GM18520 (cell line): ENCODE results near the gene ZNF598.
"Not testable (repeated sequence)": the region's sequence is repeated elsewhere in the genome, so short reads cannot be mapped to it uniquely, and the experiment has no call there.

ENCODE experiments used
- ATAC-seq: cut with Tn5 transposase; IDR thresholded peaks from one replicate; pipeline ENCODE4 v1.9.1; 2021; ENCODE audit not compliant: unreplicated experiment

Gene ZNF598

GRCh38 chr16:2040787-2041522 is 31.3 kb upstream of the ZNF598 start:
- ATAC-seq = no peak

DNA sequence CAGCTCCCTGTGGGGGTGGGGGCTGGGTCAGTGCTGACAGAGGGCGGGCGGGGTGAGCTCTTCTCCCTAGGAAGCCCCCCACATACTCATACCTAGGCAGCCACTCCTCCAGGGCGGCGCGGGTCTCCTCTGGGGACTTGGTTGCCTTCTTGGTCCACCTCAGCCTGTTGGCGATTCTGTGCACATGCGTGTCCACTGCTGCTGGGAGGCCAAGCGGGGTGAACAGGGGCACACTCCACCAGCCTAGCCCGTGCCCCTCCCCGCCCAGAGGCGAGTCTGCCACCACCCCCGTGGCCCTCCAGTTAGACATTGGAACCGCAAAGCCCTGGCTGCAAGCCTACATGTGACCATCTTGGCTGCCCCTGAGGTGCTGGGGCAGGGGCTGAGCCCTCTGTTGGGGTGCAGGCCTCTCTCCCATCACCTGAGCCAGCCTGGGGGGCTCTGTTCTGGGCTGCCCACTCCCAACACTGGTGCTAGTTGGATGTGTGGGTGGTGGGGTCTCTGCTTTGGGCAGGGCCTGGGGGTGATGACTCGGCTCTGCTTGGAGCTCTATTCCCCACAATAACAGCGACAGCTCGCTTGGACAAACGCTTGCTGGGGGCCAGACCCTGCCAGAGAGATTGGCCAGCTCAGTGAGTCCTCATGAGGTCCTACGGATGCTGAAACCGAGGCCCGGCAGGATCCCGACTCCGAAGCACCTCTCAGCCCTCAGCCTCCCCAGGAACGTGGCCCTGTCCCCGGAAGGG is 30.6 kb upstream of the ZNF598 start:
- ATAC-seq = no peak

DNA sequence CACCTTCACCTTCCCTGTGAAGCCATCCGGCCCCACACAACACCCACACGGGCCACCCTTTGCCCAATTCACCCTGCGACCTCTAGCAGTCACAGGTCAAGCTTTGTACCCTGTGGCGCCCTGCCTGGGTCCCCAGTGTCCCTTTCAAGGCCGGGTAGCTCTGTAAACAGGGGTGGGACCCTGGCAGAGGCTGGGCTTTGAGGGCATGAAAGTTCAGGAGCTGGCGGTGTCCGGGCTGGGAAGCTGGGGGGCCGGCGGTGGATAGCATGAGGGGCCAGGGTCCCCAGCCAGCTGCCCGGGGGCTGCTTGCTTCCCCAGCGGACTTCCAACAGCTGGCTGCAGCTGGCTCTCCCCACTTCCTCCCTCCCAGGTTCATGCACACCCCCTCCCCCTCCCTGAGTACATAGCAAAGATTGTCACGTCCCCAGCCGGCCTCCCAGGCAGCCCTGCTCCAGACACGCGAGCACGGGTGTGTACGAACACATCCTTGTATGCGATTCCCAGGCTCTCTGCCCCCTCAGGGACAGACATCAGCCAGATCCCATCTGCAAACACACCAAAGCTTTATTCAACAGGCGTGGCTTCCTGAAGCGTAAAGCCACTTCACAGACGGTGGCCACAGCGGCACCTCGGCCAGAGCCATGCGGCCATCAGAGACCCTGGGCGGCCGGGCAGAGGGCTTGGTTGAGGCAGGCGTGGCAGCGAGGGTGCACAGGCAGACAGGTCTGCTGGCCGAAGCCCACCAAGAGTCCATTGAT is 29.8 kb upstream of the ZNF598 start:
- ATAC-seq = no peak

DNA sequence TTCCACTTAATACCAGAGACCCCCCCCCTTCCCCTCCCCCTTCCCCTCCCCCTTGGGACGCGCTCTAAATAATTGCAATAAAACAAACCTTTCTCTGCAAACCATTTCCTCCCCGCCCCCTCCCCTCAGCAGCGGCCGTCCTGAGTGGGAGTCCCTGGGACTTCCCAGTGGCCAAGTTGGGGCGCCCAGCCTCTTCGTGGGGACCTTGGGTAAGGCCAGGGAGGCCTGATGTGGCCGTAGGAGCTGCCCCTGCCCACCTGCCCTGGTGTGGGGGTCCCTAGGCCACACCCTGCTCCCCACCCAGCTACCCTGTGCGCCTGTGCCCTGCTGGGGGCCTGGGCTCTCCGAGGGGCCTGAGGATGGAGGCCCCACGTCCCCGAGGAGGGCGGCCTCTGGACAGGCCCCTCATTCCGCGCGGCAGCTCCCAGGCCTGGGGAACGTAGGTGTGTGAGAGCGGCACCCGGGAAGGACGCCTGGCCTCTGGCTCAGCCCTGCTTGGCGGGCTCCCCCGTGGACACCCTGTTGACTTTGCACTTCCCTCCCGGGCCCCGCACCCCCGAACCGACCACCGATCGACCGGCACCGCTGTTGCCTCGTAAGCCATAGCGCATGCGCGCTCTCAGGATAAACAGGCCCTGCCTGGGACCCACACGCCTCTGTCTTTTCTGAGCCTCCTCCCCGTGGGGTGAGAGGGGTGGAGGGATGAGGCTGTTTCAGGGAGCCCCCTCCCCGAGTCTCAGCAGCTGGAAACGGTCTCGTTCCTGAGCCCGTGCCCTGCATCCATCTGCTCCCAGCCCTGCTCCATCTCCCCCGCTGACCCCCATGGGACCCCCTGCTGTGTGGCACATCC is 29.0 kb upstream of the ZNF598 start:
- no peak for ATAC-seq

DNA sequence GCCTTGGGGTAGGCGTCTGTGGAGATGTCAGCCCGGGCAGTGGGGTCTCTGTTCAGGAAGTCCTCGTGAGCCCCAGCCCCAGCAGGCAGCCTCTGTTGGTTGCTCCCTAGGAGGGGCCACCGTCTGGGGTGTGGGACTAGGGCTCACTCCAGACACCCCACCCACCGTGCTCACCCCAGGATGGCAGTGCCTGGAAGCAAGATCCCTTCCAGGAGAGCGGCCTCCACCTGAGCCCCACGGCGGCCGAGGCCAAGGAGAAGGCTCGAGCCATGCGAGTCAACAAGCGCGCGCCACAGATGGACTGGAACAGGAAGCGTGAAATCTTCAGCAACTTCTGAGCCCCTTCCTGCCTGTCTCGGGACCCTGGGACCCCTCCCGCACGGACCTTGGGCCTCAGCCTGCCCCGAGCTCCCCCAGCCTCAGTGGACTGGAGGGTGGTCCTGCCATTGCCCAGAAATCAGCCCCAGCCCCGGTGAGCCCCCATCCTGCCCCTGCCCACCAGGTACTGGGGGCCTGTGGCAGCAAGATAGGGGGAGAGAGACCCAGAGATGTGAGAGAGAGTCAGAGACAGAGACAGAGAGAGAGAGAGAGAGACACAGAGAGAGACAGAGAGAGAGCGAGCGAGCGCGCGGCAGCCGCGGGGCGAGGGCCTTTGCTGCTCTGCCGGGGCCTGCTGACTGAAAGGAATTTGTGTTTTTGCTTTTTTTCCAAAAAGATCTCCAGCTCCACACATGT is 28.2 kb upstream of the ZNF598 start:
- ATAC-seq = no peak

GRCh38 chr16:2037115-2037514 is 27.5 kb upstream of the ZNF598 start:
- ATAC-seq = no peak

GRCh38 chr16:2036200-2036966 is 26.8 kb upstream of the ZNF598 start:
- no peak for ATAC-seq

GRCh38 chr16:2035431-2036199 is 26.0 kb upstream of the ZNF598 start:
- no peak for ATAC-seq

GRCh38 chr16:2034696-2035430 is 25.2 kb upstream of the ZNF598 start:
- no peak for ATAC-seq

DNA sequence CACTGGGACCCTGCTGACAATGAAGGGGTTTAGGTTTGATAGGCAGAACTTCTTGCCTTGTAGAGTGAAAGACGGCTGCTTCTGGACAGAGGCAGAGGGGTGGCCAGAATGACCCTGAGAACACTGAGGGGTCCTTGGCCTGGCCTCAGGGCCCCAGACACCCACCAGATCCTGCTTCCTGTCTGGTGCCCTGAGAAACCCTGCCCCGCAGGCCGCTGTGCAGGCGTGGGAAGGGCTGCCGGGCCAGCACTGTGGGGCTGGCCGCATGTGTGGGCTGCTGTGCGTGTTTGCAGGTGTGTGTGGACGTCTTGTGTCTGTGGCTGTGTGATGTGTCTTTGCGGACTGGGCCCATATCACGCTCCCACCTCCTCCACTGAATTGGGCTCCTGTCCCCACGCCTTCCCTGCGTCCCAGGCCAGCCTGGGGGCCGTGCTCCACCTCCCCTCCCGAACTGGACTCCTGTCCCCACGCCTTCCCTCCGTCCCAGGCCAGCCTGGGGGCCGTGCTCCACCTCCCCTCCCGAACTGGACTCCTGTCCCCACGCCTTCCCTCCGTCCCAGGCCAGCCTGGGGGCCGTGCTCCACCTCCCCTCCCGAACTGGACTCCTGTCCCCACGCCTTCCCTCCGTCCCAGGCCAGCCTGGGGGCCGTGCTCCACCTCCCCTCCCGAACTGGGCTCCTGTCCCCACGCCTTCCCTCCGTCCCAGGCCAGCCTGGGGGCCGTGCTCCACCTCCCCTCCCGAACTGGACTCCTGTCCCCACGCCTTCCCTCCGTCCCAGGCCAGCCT is 24.5 kb upstream of the ZNF598 start:
- not testable (repeated sequence) for ATAC-seq

DNA sequence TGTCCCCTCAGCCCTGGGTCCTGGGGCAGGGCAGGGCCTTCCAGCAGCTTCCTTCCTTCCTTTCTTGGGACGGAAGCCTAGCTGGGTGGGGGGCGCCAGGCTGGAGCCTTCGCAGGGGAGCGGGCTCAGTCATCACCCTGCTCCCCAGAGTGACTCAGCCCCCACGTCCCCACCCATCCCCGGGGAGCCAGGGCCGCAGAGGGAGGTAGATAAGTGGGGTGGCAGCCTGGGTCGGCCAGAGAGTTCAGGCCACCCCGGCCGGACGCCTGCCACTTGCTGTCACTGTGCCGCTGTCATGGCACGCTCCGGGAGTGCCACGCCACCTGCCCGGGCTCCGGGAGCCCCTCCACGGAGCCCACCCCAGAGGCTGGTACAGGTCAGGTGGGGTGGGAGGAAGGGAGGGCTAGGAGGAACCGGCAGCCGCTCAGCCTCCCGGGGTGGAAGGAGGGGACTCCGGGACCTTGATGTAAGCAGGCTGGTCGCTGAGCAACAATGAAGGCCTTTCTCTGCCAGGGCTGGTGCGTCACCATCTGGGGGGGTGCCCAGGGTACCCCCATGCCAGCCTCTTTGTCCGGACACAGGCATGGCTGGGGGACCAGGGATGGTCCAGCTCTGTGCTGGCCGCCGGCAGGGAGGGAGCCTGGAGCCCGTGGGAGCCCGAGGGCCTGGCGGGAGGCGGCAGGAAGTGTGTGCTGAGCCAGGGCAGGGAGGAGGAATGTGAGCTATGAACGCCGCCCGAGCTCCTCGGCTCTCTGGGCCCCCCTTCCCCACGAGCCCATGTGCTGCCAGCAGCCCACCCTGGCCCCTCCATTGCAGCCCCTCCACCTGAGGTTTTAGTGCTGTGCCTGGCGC is 23.7 kb upstream of the ZNF598 start:
- ATAC-seq = no peak

DNA sequence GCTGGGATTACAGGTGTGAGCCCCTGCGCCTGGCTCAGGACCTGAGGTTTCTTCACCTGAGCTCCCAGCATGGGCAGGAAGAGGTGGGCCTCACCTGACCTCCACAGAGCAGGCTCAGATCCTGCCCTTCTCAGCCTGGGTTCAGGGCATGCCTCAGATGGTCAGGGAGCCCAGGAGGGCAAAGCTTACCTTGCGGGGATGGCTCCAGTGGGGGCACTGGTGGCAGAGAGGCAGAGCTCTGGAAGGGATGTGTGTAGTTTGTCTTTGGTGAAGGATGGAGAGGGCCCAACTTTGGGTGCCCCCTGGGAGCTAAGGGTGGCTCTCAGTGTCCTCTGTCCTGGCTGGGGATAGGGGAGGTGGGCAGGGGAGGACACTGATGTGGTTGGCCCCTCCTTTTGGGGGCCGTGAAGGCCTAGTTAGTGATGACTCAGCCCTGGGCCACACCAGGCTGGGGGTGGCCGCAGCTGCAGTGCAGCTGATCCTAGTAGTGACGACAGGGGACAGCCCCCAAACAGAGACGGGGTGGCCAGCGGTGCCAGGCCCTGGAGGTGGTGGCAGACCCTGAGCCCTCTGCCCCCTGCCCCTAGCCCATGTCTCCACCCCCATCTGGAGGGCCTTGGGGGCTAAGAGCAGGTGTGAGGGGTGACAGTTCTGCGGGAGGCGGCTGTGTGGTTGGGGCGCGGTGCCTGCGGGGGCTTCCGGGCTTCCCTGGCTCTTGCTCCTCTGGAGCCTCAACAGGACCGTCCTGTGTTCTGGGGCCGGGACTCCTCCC is 22.9 kb upstream of the ZNF598 start:
- no peak for ATAC-seq

- no peak for ATAC-seq
Measured at GRCh38 chr16:2031081-2031577, 21.5 kb upstream of the ZNF598 start.

- ATAC-seq = no peak
Measured at GRCh38 chr16:2030036-2030435, 20.4 kb upstream of the ZNF598 start.

GRCh38 chr16:2029350-2029749 is 19.7 kb upstream of the ZNF598 start:
- ATAC-seq = no peak
